Heart right ventricle (tissue), 16 donors: ENCODE data around the gene LIMS1. TPM values are rescaled to one million over a fixed set of nuclear protein-coding genes. Genes with fewer than 3 reads are reported as not detected.
A peak's percentile ranks its signal among the peaks of the same experiment; 100 is the strongest.

Experiments used
- ATAC-seq, 8 donors: fragments of 200-7000 bp; cut with Tn5 transposase; one replicate each; pipeline ENCODE4 v1.9.1; 2020; ENCODE audit warnings: mild to moderate bottlenecking in 8 of 8, moderate library complexity in 8 of 8, moderate number of reproducible peaks in 1 of 8
- DNase-seq, 2 donors: peaks; one replicate each; pipeline ENCODE4 v3.0.0-alpha.2; 2020
- H3K27ac ChIP-seq, 10 donors: fragments of 200-600 bp; sonication (generic) in 2 of 10; one replicate each; pipeline versions ENCODE4 v1.5.0 to v1.8.0; 2020 to 2022; ENCODE audit warnings: mild to moderate bottlenecking in 3 of 10
- H3K27me3 ChIP-seq, 7 donors: fragments of 200-600 bp; one replicate each; pipeline ENCODE4 v1.8.0; 2021 to 2022; ENCODE audit warnings: mild to moderate bottlenecking in 2 of 7
- H3K36me3 ChIP-seq, 9 donors: fragments of 200-600 bp; sonication (generic) in 1 of 9; one replicate each; pipeline versions ENCODE4 v1.5.0 to v1.8.0; 2020 to 2022; ENCODE audit warnings: mild to moderate bottlenecking in 2 of 9
- H3K4me1 ChIP-seq, 9 donors: fragments of 200-600 bp; sonication (generic) in 1 of 9; one replicate each; pipeline versions ENCODE4 v1.5.0 to v1.8.0; 2020 to 2022; ENCODE audit warnings: mild to moderate bottlenecking in 4 of 9
- H3K4me3 ChIP-seq, 10 donors: fragments of 200-600 bp; sonication (generic) in 2 of 10; one replicate each; pipeline versions ENCODE4 v1.5.0 to v1.8.0; 2020 to 2022; ENCODE audit warnings: mild to moderate bottlenecking in 7 of 10, moderate library complexity in 2 of 10
- H3K9me3 ChIP-seq, 11 donors: fragments of 200-600 bp in 10 of 11; sonication (generic) in 2 of 11; one replicate each; pipeline versions ENCODE4 v1.5.0 to v1.8.0; 2013 to 2022; ENCODE audit warnings: mild to moderate bottlenecking in 2 of 11, control low read depth in 1 of 11, moderate library complexity in 1 of 11
- CTCF ChIP-seq, 9 donors: fragments of 200-600 bp; sonication (generic) in 2 of 9; IDR thresholded peaks; one replicate each; pipeline versions ENCODE4 v1.5.0 to v1.8.0; 2021 to 2022; ENCODE audit warnings: antibody characterized with exemption in 9 of 9, mild to moderate bottlenecking in 5 of 9, moderate library complexity in 1 of 9
- WGBS, 2 donors: extraction: QIAGEN DNeasy Blood & Tissue Kit; methylation state at CpG; one replicate each; pipeline ENCODE4 v1.1.7; 2013; ENCODE audit warnings: inconsistent platforms in 1 of 2; 5-methylcytosine and 5-hydroxymethylcytosine counted together
- intact Hi-C, 10 donors: fragments of 100-400 bp; cut with DNase I; formaldehyde crosslinking; loops; one replicate each; pipeline versions ENCODE4 v1.11.1 to v1.14.2; 2022
- polyA plus RNA-seq, 2 donors: library from polyadenylated mRNA; stranded (reverse); fragments of 200-250 nt; gene quantifications; one replicate each; pipeline ENCODE4 v1.2.3, GENCODE V29; 2013
- total RNA-seq, 10 donors: library from RNA; stranded (reverse); fragmentation: NEBNext Ultra II Directional in 3 of 10; extraction: Animal tissue kit (Norgen Biotek cat#: 25700) in 3 of 10; gene quantifications; one replicate each; pipeline versions ENCODE4 v1.2.1 to v1.2.4, GENCODE V29; 2021 to 2023
- donor health status: Arrhythmogenic right ventricular cardiomyopathy.
- donor health status: ischemic (EF 13 %, LVEDD 7.1; RV severe dilation, severe dysfunction).
- donor health status: healthy with polysubstance abuse.
- donor health status: DM: no; HTN: yes; CAD: no.
- donor health status: DM: no; HTN: no; CAD: no.
- donor health status: ischemic (EF 25% LVEDD 6.9; RV normal size, moderate dysfunction).
- donor health status: ischemic (EF 25% LVEDD 5.7; RV mildly dilated, moderate dysfunction).
- donor health status: healthy.
- donor health status: DM: yes; HTN: yes; CAD: no.
- donor health status: Ischemic cardiomyopathy.
- donor health status: ischemic (EF 35%, LVEDD 5.7; RV mildly dilated, moderate dysfunction).
- donor health status: nonischemic (EF 11% LVEDD 7.7; RV severe dilation, severe dysfunction).
- donor health status: DM: yes; HTN: yes; CAD: no.
- donor health status: PGD.
- donor health status: ischemic (EF 29% LVEDD 5.4; RV normal size, mild dysfunction).
- donor health status: nonischemic (EF 23%, LVEDD 6.1; RV moderate dilation, normal function).

The LIMS1 gene
- total and polyA plus RNA-seq, 12 donors = 18.8 to 122 (median 76.2) TPM

GRCh38 chr2:108589781-108590180 is 55.5 kb downstream of the LIMS1 start:
- no peak for DNase-seq
- Histone ChIP-seq H3K4me3 (peak overlapping the region in 1 of 10 donors; percentile 43), H3K9me3 (no peaks in the 10 kb centered on the region), H3K36me3 (no peaks in the 10 kb centered on the region), H3K27ac (peak overlapping the region in 4 of 10 donors; percentile 70 to 91 (median 80)), H3K27me3 (no peaks in the 10 kb centered on the region), H3K4me1 (peaks cover 13 to 99% (median 79%) of the 10 kb centered on the region in 9 donors)
- intact Hi-C loops = loop anchor here in 8 of 10 donors (5.0 to 10.0 kb wide), 9 partner anchors 43 to 655 kb away; partner anchors contain the start of genes LIMS1 (in 2 of the 8) and GCC2 (in 1 of the 8)
- no peak for TF ChIP-seq CTCF (IDR thresholded peaks at IDR 0.05)
- no peak for ATAC-seq
- 78 to 84% methylated on average over 2 of the region's 2 CpGs for WGBS, 2 donors

- intact Hi-C loops = loop anchor here in 1 of 10 donors (5.0 kb wide), 1 partner anchor 41 kb away; no protein-coding TSS in a partner anchor
- Histone ChIP-seq H3K27ac (peak overlapping the region in 2 of 10 donors; percentile 12 to 78), H3K4me1 (peaks cover 24 to 100% (median 84%) of the 10 kb centered on the region in 9 donors), H3K36me3 (no peaks in the 10 kb centered on the region), H3K4me3 (no peak overlapping the region), H3K9me3 (no peaks in the 10 kb centered on the region), H3K27me3 (no peaks in the 10 kb centered on the region)
- WGBS, 2 donors = 91% methylated on average over 6 of the region's 6 CpGs
- no peak for TF ChIP-seq CTCF (IDR thresholded peaks at IDR 0.05)
- no peak for DNase-seq
- ATAC-seq = no peak
These were observed 56.9 kb downstream of the LIMS1 start for GRCh38 chr2:108591163-108591562.

GRCh38 chr2:108593547-108594098 is 59.4 kb downstream of the LIMS1 start:
- peaks cover 16 to 91% (median 67%) of the 10 kb centered on the region in 9 donors for H3K4me1 ChIP-seq
- intact Hi-C loops = loop anchor here in 1 of 10 donors (5.0 kb wide), 1 partner anchor 39 kb away; no protein-coding TSS in a partner anchor
- H3K27ac ChIP-seq = peak overlapping the region in 9 of 10 donors; percentile 23 to 88 (median 66)
- no peaks in the 10 kb centered on the region for H3K36me3 ChIP-seq
- no peak for DNase-seq
- no peaks in the 10 kb centered on the region for H3K9me3 ChIP-seq
- TF ChIP-seq CTCF (IDR thresholded peaks at IDR 0.05) = peak in 3 of 9 donors; percentile 15 to 18 (median 17)
- no peaks in the 10 kb centered on the region for H3K27me3 ChIP-seq
- peak in 6 of 8 donors; percentile 20 to 60 (median 45) for ATAC-seq
- no peak overlapping the region for H3K4me3 ChIP-seq

- H3K4me1 ChIP-seq = peaks cover 16 to 84% (median 59%) of the 10 kb centered on the region in 9 donors
- intact Hi-C loops = loop anchor here in 1 of 10 donors (5.0 kb wide), 1 partner anchor 38 kb away; no protein-coding TSS in a partner anchor
- TF ChIP-seq CTCF (IDR thresholded peaks at IDR 0.05) = no peak
- ATAC-seq = peak; percentile 44 to 79 (median 57)
- no peak overlapping the region for H3K4me3 ChIP-seq
- no peaks in the 10 kb centered on the region for H3K27me3 ChIP-seq
- DNase-seq = no peak
- WGBS, 2 donors = 44 to 47% methylated on average over 7 of the region's 7 CpGs
- no peaks in the 10 kb centered on the region for H3K36me3 ChIP-seq
- peak overlapping the region; percentile 5 to 88 (median 63) for H3K27ac ChIP-seq
- H3K9me3 ChIP-seq = no peaks in the 10 kb centered on the region
These were observed 60.1 kb downstream of the LIMS1 start for GRCh38 chr2:108594132-108594981.
